ENCODE data around the gene PLB1. TPM values are rescaled to one million over a fixed set of nuclear protein-coding genes. Genes with fewer than 3 reads are reported as not detected.

Gene PLB1
- polyA plus RNA-seq, 3 donors = 20.2 to 35.8 (median 23.9) TPM

DNA sequence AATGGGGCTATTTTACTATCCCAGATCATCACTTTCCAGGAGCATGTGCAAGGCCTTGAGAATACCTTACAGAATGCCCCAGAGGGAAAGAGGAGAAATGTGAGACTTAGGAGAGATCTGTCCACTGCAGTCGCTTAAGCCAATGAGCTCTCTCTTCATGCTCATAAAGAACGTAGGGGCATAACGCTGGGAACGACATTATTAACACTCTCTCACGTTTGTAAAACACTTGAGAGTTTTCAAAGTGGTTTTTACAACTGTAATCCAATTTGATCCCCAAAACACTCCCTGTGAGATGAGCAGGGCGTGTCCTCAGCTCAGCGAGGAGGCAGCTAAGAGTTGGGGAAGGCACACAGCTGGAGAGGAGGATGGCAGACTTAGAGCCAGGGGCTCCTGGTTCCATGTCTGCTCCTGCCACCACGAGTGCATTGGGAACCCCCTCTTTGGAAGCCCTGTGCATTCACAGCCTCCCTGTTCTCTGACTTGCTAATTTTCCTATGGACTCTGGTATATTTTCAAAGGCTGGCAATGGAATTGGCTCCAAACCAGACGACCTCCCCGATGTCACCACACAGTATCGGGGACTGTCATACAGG lies 97.4 kb downstream of the PLB1 start:
- Mint-ChIP-seq H3K36me3 (peaks cover 0 to 3% of the 10 kb centered on the region in 2 donors), H3K4me1 (peaks cover 16% of the 10 kb centered on the region), H3K9me3 (no peaks in the 10 kb centered on the region), H3K27ac (peak overlapping the region in 1 of 7 donors; percentile 41), H3K27me3 (ENCODE audit: low read depth in 3 of 3) (peaks cover 0 to 6% (median 2%) of the 10 kb centered on the region in 3 donors), H3K4me3 (no peak overlapping the region)
- 83% methylated on average over 1 of the region's 11 CpGs for WGBS (ENCODE audit: insufficient coverage)
- intact Hi-C loops (cut with micrococcal nuclease) = loop anchor here (5.0 to 10.0 kb wide), 2 partner anchors 159 to 162 kb away; partner anchors contain the start of gene PPP1CB (in 2 of the 2)
- no peak overlapping the region for H3K4me2 ChIP-seq (replicated peaks; ENCODE audit: extremely low read depth, low read length, poor library complexity, severe bottlenecking)
- no peaks in the 10 kb centered on the region for H3K27me3 ChIP-seq (ENCODE audit: control insufficient read depth in 2 of 2, insufficient read depth in 2 of 2, low read length in 2 of 2)
- H3K4me3 ChIP-seq (replicated peaks in 1 of 3; ENCODE audit: low read depth in 2 of 3, low read length in 3 of 3) = no peak overlapping the region
- H3K27ac ChIP-seq (ENCODE audit: low read depth in 1 of 2, low read length in 2 of 2) = no peak overlapping the region
- H3K36me3 ChIP-seq (replicated peaks in 1 of 2; ENCODE audit: control insufficient read depth in 1 of 2, insufficient read depth in 2 of 2, low read length in 2 of 2) = no peaks in the 10 kb centered on the region
- H2AFZ ChIP-seq (ENCODE audit: insufficient read depth, low read depth, low read length, poor library complexity, severe bottlenecking) = no peak overlapping the region
- no peak overlapping the region for H3K9ac ChIP-seq (ENCODE audit: insufficient read depth, low read length, poor library complexity, severe bottlenecking)
- H3K4me1 ChIP-seq (ENCODE audit: control insufficient read depth in 1 of 2, insufficient read depth in 2 of 2, low read length in 2 of 2) = peaks cover 14 to 17% of the 10 kb centered on the region in 2 donors
- no peak for TF ChIP-seq CTCF (IDR thresholded peaks at IDR 0.05)
- no peak for DNase-seq
- H3K9me3 ChIP-seq (replicated peaks in 1 of 2; ENCODE audit: control insufficient read depth in 1 of 2, insufficient read depth in 1 of 2, low read length in 2 of 2) = no peaks in the 10 kb centered on the region
- no peaks in the 10 kb centered on the region for H3K79me2 ChIP-seq (ENCODE audit: insufficient read depth, low read length)
- no peaks in the 10 kb centered on the region for H4K20me1 ChIP-seq (ENCODE audit: insufficient read depth, low read length)

GRCh38 chr2:28594000-28594331 lies 98.1 kb downstream of the PLB1 start:
- no peak for TF ChIP-seq CTCF (IDR thresholded peaks at IDR 0.05)
- Histone ChIP-seq H3K27me3 (ENCODE audit: control insufficient read depth in 2 of 2, insufficient read depth in 2 of 2, low read length in 2 of 2) (no peaks in the 10 kb centered on the region), H3K4me1 (ENCODE audit: control insufficient read depth in 1 of 2, insufficient read depth in 2 of 2, low read length in 2 of 2) (peaks cover 11% of the 10 kb centered on the region in 2 donors), H3K36me3 (replicated peaks in 1 of 2; ENCODE audit: control insufficient read depth in 1 of 2, insufficient read depth in 2 of 2, low read length in 2 of 2) (no peaks in the 10 kb centered on the region), H3K79me2 (ENCODE audit: insufficient read depth, low read length) (no peaks in the 10 kb centered on the region), H3K4me2 (replicated peaks; ENCODE audit: extremely low read depth, low read length, poor library complexity, severe bottlenecking) (peak overlapping the region; percentile 58), H3K9me3 (replicated peaks in 1 of 2; ENCODE audit: control insufficient read depth in 1 of 2, insufficient read depth in 1 of 2, low read length in 2 of 2) (no peaks in the 10 kb centered on the region), H4K20me1 (ENCODE audit: insufficient read depth, low read length) (no peaks in the 10 kb centered on the region), H3K9ac (ENCODE audit: insufficient read depth, low read length, poor library complexity, severe bottlenecking) (peak overlapping the region; percentile 42), H3K27ac (ENCODE audit: low read depth in 1 of 2, low read length in 2 of 2) (peak overlapping the region in 1 of 2 donors; percentile 6), H3K4me3 (replicated peaks in 1 of 3; ENCODE audit: low read depth in 2 of 3, low read length in 3 of 3) (peak overlapping the region in 1 of 3 experiments; percentile 45), H2AFZ (ENCODE audit: insufficient read depth, low read depth, low read length, poor library complexity, severe bottlenecking) (peak overlapping the region; percentile 56)
- H3K9me3 Mint-ChIP-seq = no peaks in the 10 kb centered on the region
- peaks cover 0 to 6% (median 2%) of the 10 kb centered on the region in 3 donors for H3K27me3 Mint-ChIP-seq (ENCODE audit: low read depth in 3 of 3)
- peaks cover 13% of the 10 kb centered on the region for H3K4me1 Mint-ChIP-seq
- H3K27ac Mint-ChIP-seq = peak overlapping the region in 6 of 7 donors; percentile 82 to 93 (median 88)
- intact Hi-C loops (cut with micrococcal nuclease) = loop anchor here (2.0 to 10.0 kb wide), 4 partner anchors 27 to 161 kb away; partner anchors contain the start of gene PPP1CB (in 2 of the 2)
- peak overlapping the region; percentile 60 to 77 for H3K4me3 Mint-ChIP-seq
- no CpG with 5 or more reads among the region's 9 CpGs for WGBS (ENCODE audit: insufficient coverage)
- peaks cover 0 to 3% of the 10 kb centered on the region in 2 donors for H3K36me3 Mint-ChIP-seq
- no peak for DNase-seq
